GM21619 (cell line): ENCODE data around the gene MACC1.

Experiments used
- ATAC-seq: cut with Tn5 transposase; IDR thresholded peaks from one replicate; pipeline ENCODE4 v1.9.1; 2021; ENCODE audit not compliant: unreplicated experiment

Gene MACC1

GRCh38 chr7:20085086-20085485 is 132.1 kb downstream of the MACC1 start:
- no peak for ATAC-seq
